ENCODE measurements around the gene GAREM2.

The GAREM2 gene

DNA sequence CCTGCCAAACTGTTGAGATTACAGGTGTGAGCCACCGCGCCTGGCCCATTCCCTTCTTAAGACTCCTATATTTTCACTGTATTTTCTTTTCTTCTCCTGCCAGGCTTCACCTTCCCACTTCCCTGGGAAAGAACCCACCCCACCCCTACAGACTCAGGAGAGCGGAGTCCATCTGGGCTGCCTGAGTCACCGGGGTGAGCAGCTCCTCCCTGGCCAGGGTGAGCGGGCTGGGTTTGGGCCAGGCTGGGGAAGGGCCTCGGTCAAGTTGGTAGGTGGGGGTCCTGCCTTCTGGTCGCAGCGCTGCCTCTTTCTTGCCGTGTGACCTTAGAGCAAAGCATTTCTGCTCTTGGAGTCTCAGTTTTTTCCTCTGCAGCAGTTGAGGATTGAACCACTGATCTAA, 2.1 kb upstream of the GAREM2 start:
- Histone ChIP-seq H3K27me3 (ENCODE audit: insufficient read depth, low read depth, severe bottlenecking) (no peaks in the 10 kb centered on the region), H3K4me3 (ENCODE audit: low read depth, low read length) (no peak overlapping the region), H3K9me3 (ENCODE audit: severe bottlenecking) (no peaks in the 10 kb centered on the region), H3K36me3 (no peaks in the 10 kb centered on the region), H3K27ac (no peak overlapping the region)
- DNase-seq: no peak
- TF ChIP-seq, protein P1, sequence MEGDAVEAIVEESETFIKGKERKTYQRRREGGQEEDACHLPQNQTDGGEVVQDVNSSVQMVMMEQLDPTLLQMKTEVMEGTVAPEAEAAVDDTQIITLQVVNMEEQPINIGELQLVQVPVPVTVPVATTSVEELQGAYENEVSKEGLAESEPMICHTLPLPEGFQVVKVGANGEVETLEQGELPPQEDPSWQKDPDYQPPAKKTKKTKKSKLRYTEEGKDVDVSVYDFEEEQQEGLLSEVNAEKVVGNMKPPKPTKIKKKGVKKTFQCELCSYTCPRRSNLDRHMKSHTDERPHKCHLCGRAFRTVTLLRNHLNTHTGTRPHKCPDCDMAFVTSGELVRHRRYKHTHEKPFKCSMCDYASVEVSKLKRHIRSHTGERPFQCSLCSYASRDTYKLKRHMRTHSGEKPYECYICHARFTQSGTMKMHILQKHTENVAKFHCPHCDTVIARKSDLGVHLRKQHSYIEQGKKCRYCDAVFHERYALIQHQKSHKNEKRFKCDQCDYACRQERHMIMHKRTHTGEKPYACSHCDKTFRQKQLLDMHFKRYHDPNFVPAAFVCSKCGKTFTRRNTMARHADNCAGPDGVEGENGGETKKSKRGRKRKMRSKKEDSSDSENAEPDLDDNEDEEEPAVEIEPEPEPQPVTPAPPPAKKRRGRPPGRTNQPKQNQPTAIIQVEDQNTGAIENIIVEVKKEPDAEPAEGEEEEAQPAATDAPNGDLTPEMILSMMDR (IDR thresholded peaks at IDR 0.05; ENCODE audit: low read depth, low read length): no peak

- Histone ChIP-seq H3K27me3 (ENCODE audit: insufficient read depth, low read depth, severe bottlenecking) (no peaks in the 10 kb centered on the region), H3K27ac (no peak overlapping the region), H3K36me3 (peaks cover 11% of the 10 kb centered on the region), H3K9me3 (ENCODE audit: severe bottlenecking) (no peaks in the 10 kb centered on the region), H3K4me3 (ENCODE audit: low read depth, low read length) (peak overlapping the region; percentile 44)
- TF ChIP-seq, protein P1 (IDR thresholded peaks at IDR 0.05; ENCODE audit: low read depth, low read length): no peak
- peak; percentile 57 for DNase-seq
Observed at GRCh38 chr2:26172189-26172870, 558 bp upstream of the GAREM2 start.

- no peak overlapping the region for H3K27ac ChIP-seq
- TF ChIP-seq, protein P1 (IDR thresholded peaks at IDR 0.05; ENCODE audit: low read depth, low read length): peak; percentile 25; the same call in 1 of the 2 replicates
- no peaks in the 10 kb centered on the region for H3K9me3 ChIP-seq (ENCODE audit: severe bottlenecking)
- peaks cover 25% of the 10 kb centered on the region for H3K36me3 ChIP-seq
- H3K4me3 ChIP-seq (ENCODE audit: low read depth, low read length): peak overlapping the region; percentile 62
- DNase-seq: no peak
- H3K27me3 ChIP-seq (ENCODE audit: insufficient read depth, low read depth, severe bottlenecking): no peaks in the 10 kb centered on the region
Observed at GRCh38 chr2:26173776-26174482, 1.0 kb downstream of the GAREM2 start.

DNA sequence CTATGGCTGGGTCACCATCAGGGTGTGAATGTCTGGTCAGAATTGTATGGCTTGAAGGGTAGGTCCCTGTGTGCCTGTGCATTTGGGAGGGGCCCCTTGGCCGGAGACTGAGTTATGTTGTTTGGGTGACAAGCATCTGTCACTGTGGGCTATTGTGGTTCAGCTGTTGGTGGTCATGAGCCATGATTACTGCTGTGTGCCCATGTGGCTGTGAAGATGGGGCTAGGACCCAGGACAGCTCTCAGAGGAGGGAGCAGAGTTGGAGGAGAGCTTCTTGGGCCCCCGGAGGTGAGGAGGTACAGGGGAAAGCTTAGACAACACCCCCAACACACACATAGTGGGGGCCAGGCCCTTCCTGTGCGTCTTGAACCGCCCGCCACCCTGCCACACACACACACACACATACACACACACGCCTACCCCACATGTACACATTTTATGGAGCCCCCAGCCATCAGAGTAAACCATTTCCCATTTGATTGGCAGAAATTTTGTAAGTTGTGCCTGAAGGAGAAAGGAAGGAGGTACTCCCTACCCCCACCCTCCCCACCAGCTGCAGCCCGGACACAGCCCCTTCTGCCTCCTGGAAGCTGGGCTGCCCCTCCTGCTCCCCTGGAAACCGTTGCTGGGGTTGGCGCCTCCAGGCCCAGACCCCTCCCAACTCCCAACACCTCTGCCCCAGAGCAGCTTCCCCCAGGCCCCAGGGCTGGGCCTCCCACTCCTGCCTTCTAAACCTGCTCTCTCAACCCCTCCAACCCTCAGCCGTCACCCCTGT, 2.0 kb downstream of the GAREM2 start:
- no peak overlapping the region for H3K27ac ChIP-seq

DNA sequence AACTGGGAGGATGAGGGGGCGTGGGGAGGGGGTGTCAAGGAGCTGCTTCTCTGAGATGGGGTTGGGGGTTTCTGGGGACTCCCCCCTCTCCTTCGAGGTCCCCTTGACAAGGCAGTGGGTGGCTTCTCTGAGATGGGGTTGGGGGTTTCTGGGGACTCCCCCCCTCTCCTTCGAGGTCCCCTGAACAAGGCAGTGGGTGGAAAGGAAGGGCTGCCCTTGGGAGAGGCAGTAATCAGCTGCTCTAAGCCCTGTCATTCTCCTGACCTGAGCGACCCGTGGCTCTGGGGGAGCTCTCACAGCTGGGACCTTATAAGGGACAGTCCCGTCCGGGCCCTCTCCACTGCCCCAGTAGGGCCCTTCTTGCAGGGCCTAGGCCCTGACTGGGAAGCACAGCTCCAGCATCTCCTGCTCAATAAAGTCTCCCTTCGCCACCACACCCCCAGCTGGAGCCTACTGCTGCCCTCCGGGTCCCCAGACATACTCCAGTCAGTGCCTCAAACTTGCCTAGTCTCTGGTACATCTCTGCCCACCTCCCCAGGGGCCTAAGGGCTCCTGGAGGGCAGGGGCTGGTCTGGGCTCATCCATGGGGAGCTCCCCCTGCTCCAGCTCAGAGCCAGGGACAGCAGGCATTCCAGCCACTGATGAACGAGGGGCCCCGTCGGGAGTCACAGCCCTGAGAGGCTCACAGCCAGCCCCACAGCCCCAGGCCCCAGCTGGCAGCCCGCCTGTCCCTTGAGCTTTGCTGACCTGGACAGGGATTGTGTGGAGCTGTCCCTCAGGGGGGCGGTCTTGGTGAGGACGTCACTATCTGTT, 2.8 kb downstream of the GAREM2 start:
- H3K9me3 ChIP-seq (ENCODE audit: severe bottlenecking): no peaks in the 10 kb centered on the region
- H3K36me3 ChIP-seq: peaks cover 25% of the 10 kb centered on the region
- TF ChIP-seq, protein P1 (IDR thresholded peaks at IDR 0.05; ENCODE audit: low read depth, low read length): no peak
- peak; percentile 41 for DNase-seq
- no peak overlapping the region for H3K27ac ChIP-seq
- H3K27me3 ChIP-seq (ENCODE audit: insufficient read depth, low read depth, severe bottlenecking): no peaks in the 10 kb centered on the region
- H3K4me3 ChIP-seq (ENCODE audit: low read depth, low read length): no peak overlapping the region

More for the DNA sequence above, 2.0 kb downstream of the GAREM2 start:
- Histone ChIP-seq H3K9me3 (ENCODE audit: severe bottlenecking) (no peaks in the 10 kb centered on the region), H3K27me3 (ENCODE audit: insufficient read depth, low read depth, severe bottlenecking) (no peaks in the 10 kb centered on the region), H3K36me3 (peaks cover 25% of the 10 kb centered on the region), H3K4me3 (ENCODE audit: low read depth, low read length) (no peak overlapping the region)
- TF ChIP-seq, protein P1 (IDR thresholded peaks at IDR 0.05; ENCODE audit: low read depth, low read length): no peak
- no peak for DNase-seq

Measured in WERI-Rb-1 (cell line).